Femur (tissue), 1 donor: Measurements from ENCODE around the gene ALKBH6.
"Not testable (repeated sequence)": the region's sequence is repeated elsewhere in the genome, so short reads cannot be mapped to it uniquely, and the experiment has no call there.

Source experiments
- DNase-seq: peaks from one replicate; pipeline ENCODE4 v3.0.0-alpha.2; 2017

Gene ALKBH6

DNA sequence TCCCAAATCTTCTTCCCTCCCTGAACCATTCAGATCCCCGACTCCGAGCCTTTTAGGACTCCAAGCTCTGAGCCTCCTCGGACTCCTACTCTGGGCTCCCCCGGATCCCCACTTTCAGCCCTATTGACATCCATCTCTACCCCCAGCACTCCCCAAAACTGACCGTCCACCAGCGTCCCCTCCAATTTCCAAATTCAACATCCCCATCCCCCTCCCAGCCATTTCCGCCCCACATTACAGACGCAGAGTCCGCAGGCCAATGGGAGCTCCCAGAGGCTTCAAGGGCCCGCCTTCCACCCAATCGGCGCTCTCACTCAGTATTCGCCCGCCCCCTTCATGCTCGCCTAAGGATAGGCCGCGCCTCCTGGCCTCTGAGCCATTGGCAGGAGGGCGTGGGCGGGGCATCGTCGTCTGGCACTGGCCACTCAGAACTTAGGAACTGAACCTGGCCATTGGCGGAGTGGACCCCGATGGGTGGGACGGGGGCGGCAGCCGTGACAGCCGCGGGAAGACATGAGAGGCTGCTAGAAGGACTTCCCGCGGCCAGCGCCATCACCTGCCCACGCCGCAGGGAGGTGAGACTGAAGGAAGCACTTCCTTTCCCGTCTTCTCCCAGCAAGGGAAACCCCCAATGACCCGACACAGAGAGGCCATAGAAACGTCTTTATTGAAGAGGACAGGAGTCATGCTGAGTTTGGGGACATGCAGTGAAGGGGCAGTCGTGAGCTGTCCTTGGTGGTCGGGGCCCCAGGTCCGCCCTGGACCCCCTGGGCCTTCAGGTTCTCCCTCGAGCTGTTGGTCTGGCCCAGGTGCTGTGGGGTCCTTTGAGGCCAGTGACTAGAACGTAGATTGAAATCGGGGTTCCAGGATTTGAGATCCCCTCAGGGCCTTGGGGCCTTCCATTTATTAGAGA lies at the start of gene ALKBH6:
Gene ALKBH6, minus strand, starts transcription at position 202 of the 913 bp plus-strand sequence. CDS start 816 bp downstream, outside the sequence.
- peak; percentile 100 for DNase-seq

DNA sequence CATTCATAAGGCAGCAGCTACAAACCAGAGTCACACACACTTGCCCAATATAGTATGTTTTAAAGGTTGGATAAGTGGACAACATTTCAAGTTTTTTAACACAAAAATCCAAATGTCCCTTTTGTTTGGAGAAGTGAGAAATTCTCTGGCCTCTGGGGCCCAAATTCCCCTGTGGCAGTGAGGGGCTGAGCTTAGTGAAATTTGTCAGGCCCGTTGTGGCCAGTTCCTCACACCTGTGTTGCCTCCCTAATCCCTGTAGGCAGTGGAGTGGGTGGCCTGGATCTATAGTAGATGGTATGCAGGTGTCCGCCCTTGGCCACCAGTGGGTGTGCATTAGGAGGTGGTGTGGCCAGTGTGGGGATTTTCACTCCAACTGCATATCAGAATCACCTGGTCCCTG lies 47.4 kb upstream of the ALKBH6 start:
- DNase-seq: no peak

GRCh38 chr19:36060430-36060829 lies 46.4 kb upstream of the ALKBH6 start:
- no peak for DNase-seq

- DNase-seq: no peak
These were observed 45.3 kb upstream of the ALKBH6 start for GRCh38 chr19:36059180-36059910.

DNA sequence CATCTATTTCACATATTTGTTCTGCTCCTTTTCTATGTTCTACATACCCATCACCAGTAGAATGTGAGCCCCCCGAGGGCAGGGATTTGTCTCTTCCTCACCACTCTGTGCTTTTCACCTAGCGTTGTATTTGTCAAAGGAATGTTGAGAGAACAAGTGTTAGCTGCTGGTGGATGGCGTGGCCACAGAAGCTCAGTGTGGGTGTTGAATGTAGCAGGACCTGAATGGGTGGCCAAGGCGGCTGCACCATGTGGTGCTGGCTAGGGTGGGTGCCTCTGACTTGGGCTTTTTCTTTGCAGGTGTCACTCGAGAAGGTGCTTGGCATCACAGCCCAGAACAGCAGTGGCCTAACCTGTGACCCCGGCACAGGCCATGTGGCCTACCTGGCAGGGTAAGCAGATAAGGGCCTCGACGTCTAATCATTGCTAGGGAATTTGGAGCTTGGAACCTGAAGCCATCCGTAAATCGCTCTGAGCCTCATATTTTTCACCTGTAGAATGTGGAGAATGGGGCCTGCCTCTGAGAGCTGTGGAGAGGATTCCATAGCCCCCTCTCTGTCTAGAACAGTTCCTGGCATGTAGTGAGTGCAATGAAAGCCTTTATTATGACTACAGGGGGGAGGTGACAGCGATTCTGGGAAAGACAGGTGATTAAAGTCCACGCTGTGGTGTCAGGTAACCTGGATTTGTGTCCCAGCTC lies 44.6 kb upstream of the ALKBH6 start:
- DNase-seq: no peak

GRCh38 chr19:36054733-36055686 lies 41.0 kb upstream of the ALKBH6 start, which contains the start of gene WDR62:
Gene WDR62 (plus strand): TSS chr19:36054897. CDS start chr19:36054972, 75 bp downstream.
- peak; percentile 96 for DNase-seq

GRCh38 chr19:36054119-36054732 lies 40.2 kb upstream of the ALKBH6 start, which contains the start of gene THAP8:
Gene THAP8 (minus strand): TSS chr19:36054285. CDS start chr19:36054217, 68 bp downstream.
- peak; percentile 100 for DNase-seq

DNA sequence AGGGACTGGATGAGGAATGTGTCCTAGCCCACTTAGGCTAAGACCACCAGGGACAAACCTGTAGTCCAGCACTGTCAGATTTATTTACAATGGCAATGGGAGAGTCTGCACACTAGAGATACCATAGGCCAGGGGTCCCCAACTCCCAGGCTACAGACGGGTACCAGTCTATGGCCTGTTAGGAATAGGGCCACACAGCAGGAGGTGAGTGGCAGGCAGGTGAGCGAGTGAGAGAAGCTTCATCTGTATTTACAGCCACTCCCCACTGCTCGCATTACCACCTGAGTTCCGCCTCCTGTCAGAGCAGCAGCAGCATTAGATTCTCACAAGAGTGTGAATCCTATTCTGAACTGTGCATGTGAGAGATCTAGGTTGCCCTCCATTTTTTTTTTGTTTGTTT lies 37.6 kb upstream of the ALKBH6 start:
- DNase-seq: no peak

GRCh38 chr19:36051236-36051635 lies 37.2 kb upstream of the ALKBH6 start:
- DNase-seq: no peak

DNA sequence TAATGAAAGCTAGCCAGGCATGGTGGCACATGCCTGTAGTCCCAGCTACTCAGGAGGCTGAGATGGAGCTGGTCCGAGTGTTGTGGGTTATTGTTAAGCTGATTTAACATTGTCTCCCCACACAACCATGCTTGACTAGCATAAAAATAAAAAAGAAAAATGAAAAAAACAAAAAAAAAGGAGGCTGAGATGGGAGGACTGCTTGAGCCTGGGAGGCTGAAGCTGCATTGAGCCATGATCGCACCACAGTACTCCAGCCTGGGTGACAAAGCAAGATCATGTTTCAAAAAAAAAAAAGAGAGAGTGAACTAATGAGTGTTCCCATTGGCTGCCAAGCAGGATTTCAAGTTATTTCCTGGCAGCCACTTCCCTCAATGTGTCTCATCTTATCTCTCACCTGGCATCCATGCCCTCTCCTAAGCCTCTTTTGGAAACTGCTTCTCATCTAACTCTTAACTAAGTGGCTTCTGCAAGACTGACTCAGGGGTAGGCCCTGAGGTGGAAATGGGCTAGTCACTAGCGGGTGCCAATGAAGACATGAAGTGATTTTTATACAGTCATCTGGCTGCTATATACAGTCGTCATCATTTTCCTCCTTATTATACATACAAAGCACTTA lies 35.2 kb upstream of the ALKBH6 start:
- no peak for DNase-seq

- no peak for DNase-seq
These were observed 33.8 kb upstream of the ALKBH6 start for GRCh38 chr19:36047835-36048234.

- DNase-seq: no peak
These were observed 32.5 kb upstream of the ALKBH6 start for GRCh38 chr19:36046443-36047050.

DNA sequence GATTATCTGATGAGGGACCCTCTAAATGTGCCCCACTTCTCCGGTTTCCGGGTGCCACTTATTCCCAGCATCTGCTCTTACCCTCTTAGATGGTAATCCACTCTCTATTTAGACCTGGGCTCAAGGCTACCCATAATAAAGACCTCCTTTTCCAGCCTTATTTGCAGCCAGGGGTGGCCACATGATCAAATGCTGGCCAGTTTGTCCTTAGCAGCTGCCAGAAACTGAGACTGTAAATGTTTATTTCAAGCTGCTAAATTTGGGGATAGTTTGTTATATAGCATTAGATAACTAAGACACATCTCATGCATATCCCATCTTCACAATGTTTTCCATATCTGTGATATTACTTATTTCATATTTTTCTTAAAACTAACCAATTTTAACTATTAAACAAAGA lies 29.9 kb upstream of the ALKBH6 start:
- no peak for DNase-seq

- DNase-seq: no peak
These were observed 27.8 kb upstream of the ALKBH6 start for GRCh38 chr19:36041831-36042230.

- not testable (repeated sequence) for DNase-seq
These were observed 27.1 kb upstream of the ALKBH6 start for GRCh38 chr19:36041092-36041491.

DNA sequence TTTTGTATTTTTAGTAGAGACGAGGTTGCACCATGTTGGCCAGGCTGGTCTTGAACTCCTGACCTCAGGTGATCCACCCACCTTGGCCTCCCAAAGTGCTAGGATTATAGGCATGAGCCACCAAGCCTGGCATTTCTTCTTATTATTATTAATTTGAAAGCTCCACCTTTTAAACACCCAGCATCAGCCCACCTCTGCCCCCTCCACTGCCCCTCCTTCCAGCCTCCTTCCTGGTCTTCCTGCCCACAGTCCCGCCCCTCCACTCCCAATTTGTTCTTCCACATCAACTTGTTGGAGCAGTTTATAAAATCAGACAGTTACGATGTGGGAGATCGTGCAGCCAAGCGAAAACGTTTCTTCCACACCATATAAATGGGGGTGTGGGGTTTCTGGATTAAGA lies 26.5 kb upstream of the ALKBH6 start:
- no peak for DNase-seq

DNA sequence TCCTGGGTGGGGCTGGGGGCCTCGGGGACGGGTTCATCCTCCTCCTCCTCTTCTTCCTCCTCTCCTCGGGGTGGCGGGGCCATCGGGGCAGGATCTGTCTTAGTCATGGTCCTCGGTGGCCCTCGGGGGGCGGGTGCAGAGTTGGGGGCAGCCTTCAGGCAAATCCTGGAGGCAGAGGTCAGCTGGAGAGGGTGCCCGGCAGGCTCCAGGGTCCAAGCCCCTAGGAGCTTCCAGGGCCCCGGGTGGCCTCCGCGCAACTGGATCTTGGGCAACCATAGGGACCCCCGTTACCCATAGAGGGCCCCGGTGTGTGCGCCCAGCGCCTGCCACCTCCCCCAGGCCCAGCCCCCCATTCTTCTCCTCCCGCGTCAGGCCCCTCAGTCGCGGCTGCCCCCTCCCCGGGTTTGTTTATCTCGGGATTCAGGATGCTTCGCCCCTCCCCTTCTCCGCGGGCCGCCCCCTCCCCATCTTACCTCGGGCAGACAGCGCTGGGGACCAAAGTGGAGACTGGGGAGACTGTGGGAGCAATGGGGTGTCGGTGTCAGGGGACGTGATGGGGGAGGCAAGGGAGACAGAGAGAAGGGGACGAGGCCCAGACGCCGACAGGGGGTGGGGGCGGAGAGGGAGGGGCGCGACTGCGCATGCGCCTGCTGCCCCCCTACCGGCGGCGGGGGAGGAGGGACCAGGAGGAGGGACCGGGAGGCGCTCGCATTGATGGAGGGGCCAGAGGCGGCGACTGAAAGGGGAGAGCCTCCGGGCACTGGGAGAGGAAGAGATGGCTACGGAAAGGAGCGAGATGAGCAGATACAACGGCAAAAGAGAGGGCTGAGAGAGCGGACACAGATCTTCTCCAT lies 18.5 kb upstream of the ALKBH6 start, which contains the start of gene CLIP3:
Gene CLIP3, minus strand, starts transcription at position 623 of the 854 bp plus-strand sequence. Its CDS starts 516 bp downstream, at position 107.
- peak; percentile 89 for DNase-seq

GRCh38 chr19:36031308-36031707 lies 17.3 kb upstream of the ALKBH6 start:
- DNase-seq: no peak
